NCI-H524 treated with DMSO at 0.1 percent for 48 hours (cell line): ENCODE results near the gene CLMN.
"Not testable (repeated sequence)": the region's sequence is repeated elsewhere in the genome, so short reads cannot be mapped to it uniquely, and the experiment has no call there.

ENCODE experiments used
- DNase-seq: peaks from one replicate; lab custom pipeline; 2025; lab: John Stamatoyannopoulos, UW

CLMN gene

GRCh38 chr14:95220663-95221231 lies 99.0 kb downstream of the CLMN start:
- DNase-seq, result no peak

- peak; percentile 94 for DNase-seq
These were observed 101.1 kb downstream of the CLMN start for GRCh38 chr14:95218472-95219193.

- no peak for DNase-seq
These were observed 101.7 kb downstream of the CLMN start for GRCh38 chr14:95218006-95218405.

- no peak for DNase-seq
These were observed 102.3 kb downstream of the CLMN start for GRCh38 chr14:95217391-95217900.

GRCh38 chr14:95216008-95216407 lies 103.7 kb downstream of the CLMN start:
- no peak for DNase-seq

DNA sequence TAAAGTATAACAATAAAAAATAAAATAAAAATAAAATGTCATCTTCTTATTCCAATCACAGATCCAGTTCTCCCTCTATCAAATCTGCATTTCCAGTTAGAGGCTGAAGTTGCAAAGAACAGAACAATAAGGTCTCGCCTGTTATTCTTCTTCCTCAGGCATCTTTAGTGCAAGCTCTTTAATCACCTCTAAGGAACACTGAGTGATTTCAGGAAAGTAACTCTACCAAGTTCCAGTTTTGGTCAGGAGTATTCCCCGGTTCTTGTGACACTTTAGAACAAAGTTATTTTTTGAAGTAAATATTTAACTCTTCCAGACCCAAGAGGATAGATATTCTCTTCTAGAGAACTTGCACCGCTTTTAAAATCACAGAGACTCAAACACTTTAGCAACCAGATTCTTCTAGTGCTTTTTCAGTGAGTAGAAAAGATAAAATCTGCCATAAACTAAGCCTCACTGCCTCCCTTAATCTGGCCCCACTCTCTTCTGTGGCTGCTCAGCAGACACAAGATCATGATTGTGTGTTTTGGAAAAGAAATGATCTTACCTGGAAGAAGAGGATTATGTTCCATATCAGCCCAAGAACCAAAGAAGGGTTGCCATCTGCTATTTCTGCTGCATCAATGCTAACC lies 104.5 kb downstream of the CLMN start:
- peak; percentile 57 for DNase-seq

DNA sequence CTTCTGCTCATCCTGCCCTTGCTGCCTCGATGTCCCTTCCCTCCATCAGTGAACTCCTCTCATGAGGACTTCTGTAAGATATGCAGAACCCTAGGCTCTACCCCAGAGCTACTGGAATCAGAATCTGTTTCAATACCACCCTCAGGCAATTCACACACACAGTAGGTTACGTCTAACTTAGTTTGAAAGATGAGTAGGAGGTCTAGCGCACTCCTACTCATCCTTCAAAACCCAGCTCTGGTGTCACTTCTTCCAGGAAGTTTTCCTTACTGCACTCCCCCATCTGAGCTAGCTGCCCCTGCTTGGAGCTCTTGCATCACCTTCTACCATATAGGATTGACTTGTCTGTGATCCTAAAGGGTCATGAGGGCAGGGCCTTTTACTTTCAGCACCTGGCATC lies 105.9 kb downstream of the CLMN start:
- DNase-seq, result no peak

DNA sequence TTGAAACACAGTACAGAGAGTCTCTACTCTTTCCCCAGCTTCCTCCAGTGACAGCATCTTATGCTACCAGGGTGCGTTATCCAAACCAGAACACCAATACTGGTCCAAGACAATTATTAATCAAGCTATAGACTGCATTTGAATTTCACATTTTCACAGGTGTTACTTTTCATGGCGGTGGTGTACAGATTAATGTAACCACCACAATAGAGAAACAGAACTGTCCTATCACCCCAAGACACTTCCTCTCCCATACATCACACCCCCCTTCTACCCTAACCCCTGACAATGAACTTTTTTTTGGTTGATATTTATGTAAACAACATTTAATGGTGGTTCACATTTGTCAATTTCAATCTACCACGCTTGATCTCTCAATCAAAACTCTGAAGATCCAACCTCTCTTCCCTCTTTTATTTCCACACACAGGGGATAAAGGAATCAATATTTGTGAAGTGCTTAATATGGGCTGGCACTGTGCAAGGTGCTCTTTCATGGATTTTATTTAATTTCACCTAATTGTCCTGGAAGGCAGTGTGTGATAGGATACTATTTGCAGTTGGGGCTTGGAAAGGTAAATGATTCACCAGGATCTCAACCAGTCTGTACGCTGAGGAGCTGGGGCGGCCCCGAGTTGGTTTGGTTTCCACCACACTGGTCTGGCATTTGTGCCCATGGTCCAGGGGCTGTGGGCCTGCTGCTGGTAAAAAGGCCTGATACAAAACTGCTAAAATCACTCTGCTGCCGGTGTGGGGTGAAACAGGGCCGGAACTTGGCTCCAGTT lies 107.8 kb downstream of the CLMN start:
- DNase-seq, result no peak

DNA sequence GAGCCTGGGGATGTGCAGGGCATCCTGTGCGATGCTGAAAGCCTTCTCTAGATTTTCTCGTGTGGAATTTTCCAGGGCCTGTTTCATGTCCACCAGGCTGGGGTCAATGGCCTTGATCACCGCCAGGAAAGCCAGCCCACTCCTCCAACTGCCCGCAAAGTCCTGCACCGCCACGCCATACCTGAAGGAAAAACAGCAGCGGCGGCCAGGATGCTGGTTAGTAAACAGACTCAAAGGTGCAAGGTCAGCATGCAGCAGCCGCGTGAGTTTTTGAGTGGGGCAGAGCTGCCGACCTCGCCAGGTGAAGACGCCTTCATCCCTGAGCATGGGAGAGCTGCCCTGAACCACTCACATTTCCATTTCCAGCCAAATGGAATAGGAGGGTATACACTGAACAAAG lies 109.0 kb downstream of the CLMN start:
- DNase-seq, result no peak

DNA sequence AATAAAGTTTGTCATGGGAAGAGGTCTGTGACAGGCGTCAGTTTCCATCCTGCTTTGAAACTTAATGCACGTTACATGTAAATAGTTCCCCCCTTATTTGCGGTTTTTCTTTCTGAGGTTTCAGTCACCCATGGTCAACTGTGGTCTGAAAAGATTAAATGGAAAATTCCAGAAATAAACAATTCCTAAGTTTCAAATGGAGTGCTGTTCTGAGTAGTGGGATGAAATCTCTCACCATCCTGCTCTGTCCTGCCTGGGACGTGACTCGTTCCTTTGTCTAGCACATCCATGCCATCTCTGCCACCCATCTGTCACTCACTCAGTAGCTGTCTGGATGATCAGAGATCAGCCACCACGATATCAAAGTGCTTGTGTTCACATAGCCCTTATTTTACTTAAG lies 111.1 kb downstream of the CLMN start:
- peak; percentile 52 for DNase-seq

GRCh38 chr14:95207475-95208233 lies 112.1 kb downstream of the CLMN start:
- peak; percentile 93 for DNase-seq

DNA sequence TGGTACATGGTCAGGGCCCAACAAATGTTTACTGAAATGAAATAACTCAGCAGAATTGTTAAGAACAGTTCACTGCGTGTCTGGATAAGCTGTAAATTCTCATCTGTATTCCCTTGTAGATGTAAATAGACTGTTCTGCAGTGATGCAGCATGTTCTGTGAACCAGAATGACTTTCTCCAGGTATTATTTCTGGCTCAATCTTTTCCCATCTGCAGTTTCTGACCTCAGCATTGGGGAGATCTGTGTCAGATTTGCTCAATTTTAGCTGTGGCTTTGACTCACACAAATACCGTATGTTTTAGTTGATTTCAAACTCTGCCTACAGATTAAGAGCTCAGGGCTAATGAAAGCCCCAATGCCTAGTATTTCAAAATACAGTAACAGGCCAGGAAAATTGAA lies 113.2 kb downstream of the CLMN start:
- no peak for DNase-seq

DNA sequence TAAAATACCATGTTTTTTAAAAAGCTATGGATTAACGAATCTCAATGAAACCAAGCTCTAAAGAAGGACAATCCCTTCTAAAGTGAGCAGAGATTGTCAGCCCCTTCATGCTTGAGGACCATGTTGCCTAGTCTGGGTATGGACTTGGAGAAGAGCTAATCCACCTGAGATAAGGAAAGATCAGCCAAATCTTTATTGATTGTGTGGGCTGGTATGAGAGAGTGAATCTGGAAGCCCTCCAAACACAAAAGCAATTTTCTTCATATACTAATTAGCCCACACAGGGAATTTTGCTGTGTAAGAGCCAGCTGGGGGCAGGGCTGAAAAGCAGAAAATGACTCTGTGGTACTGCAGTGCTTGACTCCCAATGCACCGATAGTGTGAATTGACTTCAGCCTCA lies 115.0 kb downstream of the CLMN start:
- DNase-seq, result no peak

GRCh38 chr14:95201745-95202144 lies 118.0 kb downstream of the CLMN start:
- not testable (repeated sequence) for DNase-seq

DNA sequence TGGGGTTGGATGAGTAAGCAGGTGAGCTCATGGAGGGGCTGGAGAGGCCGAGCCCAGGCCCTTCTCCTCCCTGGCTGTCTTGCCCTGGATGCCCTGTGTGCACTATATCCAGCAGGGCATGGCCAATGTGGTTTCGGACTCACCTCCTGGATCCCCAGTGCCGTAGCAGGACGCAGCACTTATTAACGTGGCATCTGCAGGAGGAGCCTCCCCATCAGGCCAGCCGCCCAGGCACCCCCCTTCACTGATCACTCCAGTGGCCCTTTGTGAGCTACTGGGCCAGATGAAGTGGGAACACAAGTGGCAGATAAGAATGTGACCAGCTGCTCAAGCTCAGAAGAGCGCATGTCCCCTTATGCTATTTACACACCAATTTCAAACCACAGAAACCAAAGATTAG lies 119.3 kb downstream of the CLMN start:
- peak; percentile 100 for DNase-seq

- DNase-seq, result no peak
These were observed 120.3 kb downstream of the CLMN start for GRCh38 chr14:95199298-95199983.

- DNase-seq, result no peak
These were observed 121.4 kb downstream of the CLMN start for GRCh38 chr14:95198320-95198719.

DNA sequence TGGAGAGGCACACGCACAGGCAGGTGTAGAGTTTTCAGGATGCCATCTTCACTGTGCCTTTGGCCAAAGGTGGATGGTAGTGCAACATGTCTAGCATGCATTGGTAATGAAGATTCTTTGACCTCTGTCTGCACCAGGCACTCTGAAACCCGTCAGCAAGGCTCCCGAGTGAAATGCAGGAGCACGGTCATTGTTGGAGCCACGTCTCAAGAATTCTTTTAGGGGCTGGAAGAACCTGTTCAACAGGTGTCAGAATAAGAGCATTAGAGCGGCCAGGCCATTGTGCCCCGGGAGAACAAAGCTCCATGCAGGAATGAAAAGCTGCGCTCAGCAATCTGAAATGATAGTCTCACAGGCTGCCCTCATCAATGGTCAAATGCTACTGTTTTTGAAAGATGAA lies 122.2 kb downstream of the CLMN start:
- DNase-seq, result no peak

GRCh38 chr14:95196826-95197545 lies 122.7 kb downstream of the CLMN start:
- DNase-seq, result no peak

DNA sequence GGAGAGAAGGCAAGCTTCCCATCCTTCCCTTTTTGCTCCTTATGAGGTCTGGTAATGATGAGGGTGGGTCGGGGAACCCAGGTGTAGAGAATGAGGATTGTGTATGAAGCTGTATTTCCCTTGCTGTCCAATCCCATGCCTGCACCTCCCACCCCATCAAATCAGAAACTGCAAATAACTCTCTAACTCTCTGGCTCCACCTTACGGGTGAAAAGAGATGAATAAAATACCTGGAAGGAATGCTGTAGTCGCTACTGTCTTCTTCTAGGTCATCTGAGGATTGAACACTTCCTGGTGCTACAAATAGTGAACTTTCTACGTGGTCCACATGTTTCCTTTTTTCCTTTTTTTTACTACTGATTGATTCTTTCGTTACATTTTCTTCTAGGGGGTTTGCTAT lies 123.4 kb downstream of the CLMN start:
- peak; percentile 66 for DNase-seq
